Neural cell (in vitro differentiated cells): ENCODE measurements around the gene CACNA1I.

Source experiments
- POLR2AphosphoS5 ChIP-seq: IDR thresholded peaks from 2 replicates; pipeline ENCODE4 v1.6.1; 2012
- RAD21 ChIP-seq: fragments of 450-650 bp; conservative IDR thresholded peaks from 2 replicates; pipeline ENCODE4 v1.6.1; 2014; ENCODE audit warnings: antibody characterized with exemption, mild to moderate bottlenecking, moderate library complexity
- TF ChIP-seq, protein P1 (sequence below): fragments of 450-650 bp; IDR thresholded peaks from 2 replicates; pipeline ENCODE4 v1.5.1; 2014; ENCODE audit warnings: antibody characterized with exemption, mild to moderate bottlenecking, moderate library complexity; ENCODE audit not compliant: poor library complexity, severe bottlenecking

DNA sequence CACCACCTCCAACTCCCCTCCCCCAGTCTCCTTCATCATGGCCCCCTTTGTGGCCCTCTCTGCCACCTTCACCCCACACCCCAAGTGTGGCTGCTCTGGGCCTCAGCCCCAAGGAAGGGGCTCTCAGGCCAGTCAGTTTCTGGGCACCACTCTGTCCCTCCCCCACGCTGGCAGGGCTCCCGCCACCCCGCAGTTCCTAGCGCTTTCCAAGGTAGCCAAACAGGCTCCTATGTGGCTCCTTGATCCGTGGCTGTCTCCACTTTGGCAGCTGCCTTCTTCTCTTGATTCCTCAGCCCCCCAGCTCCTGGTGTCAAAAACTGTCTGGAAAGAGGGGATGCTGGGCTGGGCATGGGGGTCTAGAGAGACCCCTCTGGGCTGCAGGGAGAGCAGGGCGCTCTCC, 10.4 kb upstream of the CACNA1I start:
- TF ChIP-seq, protein P1, sequence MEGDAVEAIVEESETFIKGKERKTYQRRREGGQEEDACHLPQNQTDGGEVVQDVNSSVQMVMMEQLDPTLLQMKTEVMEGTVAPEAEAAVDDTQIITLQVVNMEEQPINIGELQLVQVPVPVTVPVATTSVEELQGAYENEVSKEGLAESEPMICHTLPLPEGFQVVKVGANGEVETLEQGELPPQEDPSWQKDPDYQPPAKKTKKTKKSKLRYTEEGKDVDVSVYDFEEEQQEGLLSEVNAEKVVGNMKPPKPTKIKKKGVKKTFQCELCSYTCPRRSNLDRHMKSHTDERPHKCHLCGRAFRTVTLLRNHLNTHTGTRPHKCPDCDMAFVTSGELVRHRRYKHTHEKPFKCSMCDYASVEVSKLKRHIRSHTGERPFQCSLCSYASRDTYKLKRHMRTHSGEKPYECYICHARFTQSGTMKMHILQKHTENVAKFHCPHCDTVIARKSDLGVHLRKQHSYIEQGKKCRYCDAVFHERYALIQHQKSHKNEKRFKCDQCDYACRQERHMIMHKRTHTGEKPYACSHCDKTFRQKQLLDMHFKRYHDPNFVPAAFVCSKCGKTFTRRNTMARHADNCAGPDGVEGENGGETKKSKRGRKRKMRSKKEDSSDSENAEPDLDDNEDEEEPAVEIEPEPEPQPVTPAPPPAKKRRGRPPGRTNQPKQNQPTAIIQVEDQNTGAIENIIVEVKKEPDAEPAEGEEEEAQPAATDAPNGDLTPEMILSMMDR, result no peak
- TF ChIP-seq POLR2AphosphoS5, result no peak
- TF ChIP-seq RAD21, result no peak
